ENCODE results near the gene ZBTB7C. TPM values are rescaled to one million over a fixed set of nuclear protein-coding genes. Genes with fewer than 3 reads are reported as not detected.

The ZBTB7C gene
- total and polyA plus RNA-seq, 2 of the 4 experiments (the other 2 are of a cell fraction) = not detected

GRCh38 chr18:48090021-48090420 is 319.2 kb downstream of the ZBTB7C start:
- H3K4me3 ChIP-seq (ENCODE audit: insufficient read depth, low read depth, low read length) = no peak overlapping the region
- H3K27me3 ChIP-seq (ENCODE audit: control insufficient read depth, insufficient read depth, low read length) = no peaks in the 10 kb centered on the region
- H2BK5ac ChIP-seq (ENCODE audit: low read depth, low read length, poor library complexity, severe bottlenecking) = no peak overlapping the region
- no peaks in the 10 kb centered on the region for H3K9me1 ChIP-seq (ENCODE audit: insufficient read depth, low read length)
- H3K79me1 ChIP-seq (ENCODE audit: low read depth in 1 of 2, low read length in 2 of 2) = no peaks in the 10 kb centered on the region
- H4K91ac ChIP-seq (ENCODE audit: insufficient read depth, low read depth, low read length) = no peak overlapping the region
- no peak overlapping the region for H2BK20ac ChIP-seq (ENCODE audit: low read depth, low read length)
- H2AK9ac ChIP-seq (replicated peaks; ENCODE audit: low read depth, low read length, poor library complexity) = no peak overlapping the region
- CTCF ChIA-PET = no interaction called here
- no peak overlapping the region for H4K8ac ChIP-seq (ENCODE audit: low read depth in 2 of 2, low read length in 2 of 2)
- no peak overlapping the region for H2BK15ac ChIP-seq (ENCODE audit: low read depth, low read length)
- no peaks in the 10 kb centered on the region for H3K4me1 ChIP-seq (ENCODE audit: control insufficient read depth, insufficient read depth, low read length)
- H3K14ac ChIP-seq (replicated peaks; ENCODE audit: low read depth, low read length) = no peak overlapping the region
- no peak overlapping the region for H3K9ac ChIP-seq (ENCODE audit: low read depth, low read length)
- H4K20me1 ChIP-seq (ENCODE audit: insufficient read depth, low read length) = no peaks in the 10 kb centered on the region
- dilution Hi-C loops (cut with HindIII; ENCODE audit: low sequenced_read_pairs, unreplicated experiment) = no loop called here
- H3K4ac ChIP-seq (ENCODE audit: low read depth, low read length) = no peak overlapping the region
- ATAC-seq (ENCODE audit: low read depth) = no peak
- no TSS peak for BruUV-seq (replicated peaks)
- H3K9me3 ChIP-seq (ENCODE audit: control insufficient read depth, insufficient read depth, low read length) = no peaks in the 10 kb centered on the region
- POLR2A ChIA-PET (ENCODE audit: unreplicated experiment) = no interaction called here
- no peak for TF ChIP-seq RAD21 (IDR thresholded peaks at IDR 0.05; ENCODE audit: low read length)
- no peak for TF ChIP-seq BHLHE40 (IDR thresholded peaks at IDR 0.05; ENCODE audit: low read depth, low read length)
- no peak for TF ChIP-seq SMC3 (IDR thresholded peaks at IDR 0.05; ENCODE audit: low read depth, low read length)
- TF ChIP-seq, protein P1, sequence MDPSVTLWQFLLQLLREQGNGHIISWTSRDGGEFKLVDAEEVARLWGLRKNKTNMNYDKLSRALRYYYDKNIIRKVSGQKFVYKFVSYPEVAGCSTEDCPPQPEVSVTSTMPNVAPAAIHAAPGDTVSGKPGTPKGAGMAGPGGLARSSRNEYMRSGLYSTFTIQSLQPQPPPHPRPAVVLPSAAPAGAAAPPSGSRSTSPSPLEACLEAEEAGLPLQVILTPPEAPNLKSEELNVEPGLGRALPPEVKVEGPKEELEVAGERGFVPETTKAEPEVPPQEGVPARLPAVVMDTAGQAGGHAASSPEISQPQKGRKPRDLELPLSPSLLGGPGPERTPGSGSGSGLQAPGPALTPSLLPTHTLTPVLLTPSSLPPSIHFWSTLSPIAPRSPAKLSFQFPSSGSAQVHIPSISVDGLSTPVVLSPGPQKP (IDR thresholded peaks at IDR 0.05; ENCODE audit: borderline replicate concordance, low read depth, low read length) = no peak
- TF ChIP-seq, protein P2, sequence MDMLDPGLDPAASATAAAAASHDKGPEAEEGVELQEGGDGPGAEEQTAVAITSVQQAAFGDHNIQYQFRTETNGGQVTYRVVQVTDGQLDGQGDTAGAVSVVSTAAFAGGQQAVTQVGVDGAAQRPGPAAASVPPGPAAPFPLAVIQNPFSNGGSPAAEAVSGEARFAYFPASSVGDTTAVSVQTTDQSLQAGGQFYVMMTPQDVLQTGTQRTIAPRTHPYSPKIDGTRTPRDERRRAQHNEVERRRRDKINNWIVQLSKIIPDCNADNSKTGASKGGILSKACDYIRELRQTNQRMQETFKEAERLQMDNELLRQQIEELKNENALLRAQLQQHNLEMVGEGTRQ (IDR thresholded peaks at IDR 0.05; ENCODE audit: low read depth, low read length) = no peak
- TF ChIP-seq RCOR1 (IDR thresholded peaks at IDR 0.05; ENCODE audit: insufficient replicate concordance, low read length) = no peak
- no peak for TF ChIP-seq POLR2A (IDR thresholded peaks at IDR 0.05; ENCODE audit: low read depth, low read length)
- no peak for TF ChIP-seq MXI1 (IDR thresholded peaks at IDR 0.05; ENCODE audit: borderline replicate concordance, low read depth, low read length)
- H3K4me2 ChIP-seq (ENCODE audit: low read depth, low read length) = no peak overlapping the region
- H3K56ac ChIP-seq (ENCODE audit: extremely low read depth, insufficient read depth, low read length) = no peak overlapping the region
- no peak overlapping the region for H2AFZ ChIP-seq (replicated peaks; ENCODE audit: low read length, poor library complexity)
- intact Hi-C loops (cut with micrococcal nuclease) = no loop called here
- in situ Hi-C loops (cut with MboI; ENCODE audit: low sequenced_read_pairs) = no loop called here
- H3K36me3 ChIP-seq (ENCODE audit: control insufficient read depth, insufficient read depth, low read length) = no peaks in the 10 kb centered on the region
- H4K5ac ChIP-seq (ENCODE audit: low read depth, low read length) = no peak overlapping the region
- H3K23ac ChIP-seq (ENCODE audit: low read depth, low read length) = no peak overlapping the region
- WGBS, 2 experiments (ENCODE audit: extremely low coverage in 2 of 2, insufficient read length in 1 of 2) = 23% methylated on average over 2 of the region's 9 CpGs; no CpG with 5 or more reads in 1 of the 2 experiments
- H3K27ac ChIP-seq (ENCODE audit: insufficient read depth, low read length) = no peak overlapping the region
- no peak for DNase-seq
- no peak overlapping the region for H2BK120ac ChIP-seq (ENCODE audit: low read depth, low read length)
- no peak overlapping the region for H2AK5ac ChIP-seq (ENCODE audit: low read depth, low read length)
- H3K18ac ChIP-seq (ENCODE audit: low read depth, low read length) = no peak overlapping the region
